ENCODE measurements around the gene ALDH1A3. TPM values are rescaled to one million over a fixed set of nuclear protein-coding genes. Genes with fewer than 3 reads are reported as not detected.

The ALDH1A3 gene
- total RNA-seq, 2 donors from 2014 or later = 240 to 347 TPM

- peak overlapping the region; percentile 80 to 98 for H3K27ac ChIP-seq
- TF ChIP-seq POLR2A (IDR thresholded peaks at IDR 0.05) = no peak
- TF ChIP-seq POLR2AphosphoS5 (IDR thresholded peaks at IDR 0.05) = no peak
- no peak for TF ChIP-seq CTCF (IDR thresholded peaks at IDR 0.05)
- intact Hi-C loops (cut with DNase I) = no loop called here
- no peaks in the 10 kb centered on the region for H3K27me3 ChIP-seq (replicated peaks; ENCODE audit: insufficient read depth)
- DNase-seq (ENCODE audit: low spot score) = no peak
- no peak overlapping the region for H3K4me3 ChIP-seq
- WGBS = 74% methylated on average over 6 of the region's 6 CpGs
- peaks cover 42% of the 10 kb centered on the region for H3K4me1 ChIP-seq (replicated peaks)
- no peaks in the 10 kb centered on the region for H3K36me3 ChIP-seq
- no peaks in the 10 kb centered on the region for H3K9me3 ChIP-seq
Observed at GRCh38 chr15:100892013-100892355, 12.4 kb downstream of the ALDH1A3 start.

- Histone ChIP-seq H3K27ac (peak overlapping the region; percentile 86 to 98), H3K4me1 (replicated peaks) (peaks cover 53% of the 10 kb centered on the region), H3K4me3 (no peak overlapping the region), H3K9me3 (no peaks in the 10 kb centered on the region), H3K36me3 (no peaks in the 10 kb centered on the region), H3K27me3 (replicated peaks; ENCODE audit: insufficient read depth) (no peaks in the 10 kb centered on the region)
- DNase-seq (ENCODE audit: low spot score) = no peak
- intact Hi-C loops (cut with DNase I) = no loop called here
- TF ChIP-seq POLR2AphosphoS5 (IDR thresholded peaks at IDR 0.05) (no peak), CTCF (IDR thresholded peaks at IDR 0.05) (no peak), POLR2A (IDR thresholded peaks at IDR 0.05) (no peak)
- 76% methylated on average over 6 of the region's 6 CpGs for WGBS
Observed at GRCh38 chr15:100893261-100893963, 13.8 kb downstream of the ALDH1A3 start.

- Histone ChIP-seq H3K4me1 (replicated peaks) (peaks cover 54% of the 10 kb centered on the region), H3K9me3 (no peaks in the 10 kb centered on the region), H3K27me3 (replicated peaks; ENCODE audit: insufficient read depth) (no peaks in the 10 kb centered on the region), H3K36me3 (no peaks in the 10 kb centered on the region), H3K27ac (peak overlapping the region; percentile 86 to 98), H3K4me3 (no peak overlapping the region)
- WGBS = 33% methylated on average over 9 of the region's 9 CpGs
- TF ChIP-seq CTCF (IDR thresholded peaks at IDR 0.05) (peak in 1 of 4 experiments; percentile 14), POLR2AphosphoS5 (IDR thresholded peaks at IDR 0.05) (peak; percentile 96), POLR2A (IDR thresholded peaks at IDR 0.05) (no peak)
- intact Hi-C loops (cut with DNase I) = no loop called here
- DNase-seq (ENCODE audit: low spot score) = peak; percentile 80
Observed at GRCh38 chr15:100893964-100894295, 14.3 kb downstream of the ALDH1A3 start.

- WGBS = 68% methylated on average over 13 of the region's 13 CpGs
- Histone ChIP-seq H3K9me3 (no peaks in the 10 kb centered on the region), H3K4me1 (replicated peaks) (peaks cover 60% of the 10 kb centered on the region), H3K27me3 (replicated peaks; ENCODE audit: insufficient read depth) (no peaks in the 10 kb centered on the region), H3K36me3 (no peaks in the 10 kb centered on the region), H3K4me3 (no peak overlapping the region), H3K27ac (peak overlapping the region; percentile 86 to 98)
- TF ChIP-seq POLR2A (IDR thresholded peaks at IDR 0.05) (no peak), POLR2AphosphoS5 (IDR thresholded peaks at IDR 0.05) (no peak), CTCF (IDR thresholded peaks at IDR 0.05) (no peak)
- no peak for DNase-seq (ENCODE audit: low spot score)
- intact Hi-C loops (cut with DNase I) = no loop called here
Observed at GRCh38 chr15:100895721-100896120, 16.1 kb downstream of the ALDH1A3 start.

All from prostate gland (tissue), 2 donors.